A549 (cell line): ENCODE results near the gene SAMMSON.

ENCODE experiments used
- CTCF ChIP-seq: fragments of >200 bp; sonication (Bioruptor Twin); formaldehyde crosslinking; IDR thresholded peaks from 3 replicates; pipeline ENCODE4 v1.5.1; 2016
- EP300 ChIP-seq, 2 experiments: fragments of >200 bp; sonication (Bioruptor Twin); formaldehyde crosslinking; IDR thresholded peaks; 2 replicates in 1 of 2; 3 replicates in 1 of 2; pipeline ENCODE4 v1.6.1; 2016 to 2017
- NFE2L2 ChIP-seq: fragments of 150-350 bp; conservative IDR thresholded peaks from 2 replicates; pipeline ENCODE4 v1.6.1; 2014; ENCODE audit warnings: low read length
- NR3C1 ChIP-seq: fragments of >200 bp; sonication (Bioruptor Twin); formaldehyde crosslinking; IDR thresholded peaks from 3 replicates; pipeline ENCODE4 v1.6.1; 2017
- RARB ChIP-seq: fragments of 250-450 bp; sonication (Bioruptor Pico); IDR thresholded peaks from 2 replicates; pipeline ENCODE4 v1.8.0; 2021; ENCODE audit warnings: mild to moderate bottlenecking, moderate library complexity

GRCh38 chr3:69976021-69976420 lies 23.5 kb upstream of the SAMMSON start:
- TF ChIP-seq EP300 (IDR thresholded peaks at IDR 0.05) (no peak), NR3C1 (no peak), RARB (CRISPR knock-in tag) (no peak), NFE2L2 (no peak), CTCF (no peak)
